IMR-90 (cell line): ENCODE data around the gene PPARGC1A. TPM values are rescaled to one million over a fixed set of nuclear protein-coding genes. Genes with fewer than 3 reads are reported as not detected.

Experiments
- ATAC-seq: fragments of 200-7000 bp; cut with Tn5 transposase; 2 replicates; pipeline ENCODE4 v1.9.1; 2020; ENCODE audit warnings: low read depth, mild to moderate bottlenecking, moderate library complexity
- BruUV-seq: library from RNA; stranded (reverse); fragments of 400-500 nt; replicated peaks from 2 replicates; lab custom pipeline; 2021; lab: Mats Ljungman, UMichigan
- CTCF ChIA-PET: fragments of 300-600 bp; formaldehyde crosslinking; extraction: SDS; loops from one replicate; lab custom pipeline; 2021; ENCODE audit warnings: antibody characterized with exemption; lab: Yijun Ruan, JAX
- POLR2A ChIA-PET: fragments of 300-600 bp; sonication (Branson Sonifier 250); formaldehyde crosslinking; loops from one replicate; lab custom pipeline; 2022; ENCODE audit warnings: antibody characterized with exemption; ENCODE audit not compliant: unreplicated experiment; lab: Charles Lee
- DNase-seq: peaks from one replicate; pipeline ENCODE4 v3.0.0; 2013
- H2AFZ ChIP-seq: replicated peaks from 2 replicates; pipeline ENCODE3; 2013; ENCODE audit warnings: low read length, mild to moderate bottlenecking; ENCODE audit not compliant: poor library complexity
- H2AK5ac ChIP-seq: 2 replicates; pipeline ENCODE4 v1.6.1; 2013; ENCODE audit warnings: low read depth, low read length, inconsistent platforms
- H2AK9ac ChIP-seq: replicated peaks from 2 replicates; pipeline ENCODE3; 2013; ENCODE audit warnings: mild to moderate bottlenecking, low read depth, low read length, moderate library complexity; ENCODE audit not compliant: poor library complexity
- H2BK120ac ChIP-seq: 2 replicates; pipeline ENCODE4 v1.6.1; 2013; ENCODE audit warnings: low read depth, low read length, inconsistent platforms
- H2BK15ac ChIP-seq: 3 replicates; pipeline ENCODE4 v1.6.1; 2013; ENCODE audit warnings: low read depth, low read length, inconsistent platforms
- H2BK20ac ChIP-seq: 2 replicates; pipeline ENCODE4 v1.6.1; 2013; ENCODE audit warnings: low read depth, mild to moderate bottlenecking, inconsistent platforms, low read length, moderate library complexity
- H2BK5ac ChIP-seq: 2 replicates; pipeline ENCODE4 v1.6.1; 2013; ENCODE audit warnings: mild to moderate bottlenecking, low read depth, low read length, inconsistent platforms; ENCODE audit not compliant: poor library complexity, severe bottlenecking
- H3K14ac ChIP-seq: replicated peaks from 2 replicates; pipeline ENCODE4 v1.6.1; 2013; ENCODE audit warnings: low read depth, low read length, inconsistent platforms
- H3K18ac ChIP-seq: 2 replicates; pipeline ENCODE4 v1.6.1; 2013; ENCODE audit warnings: low read depth, low read length, control low read depth
- H3K23ac ChIP-seq: 2 replicates; pipeline ENCODE4 v1.6.1; 2013; ENCODE audit warnings: low read depth, low read length, inconsistent platforms
- H3K27ac ChIP-seq: 2 replicates; pipeline ENCODE4 v1.5.1; 2013; ENCODE audit warnings: mild to moderate bottlenecking, control low read depth, low read length; ENCODE audit not compliant: insufficient read depth
- H3K27me3 ChIP-seq: 2 replicates; pipeline ENCODE4 v1.6.1; 2013; ENCODE audit warnings: low read length; ENCODE audit not compliant: control insufficient read depth, insufficient read depth
- H3K36me3 ChIP-seq: 2 replicates; pipeline ENCODE4 v1.6.1; 2013; ENCODE audit warnings: low read length, mixed read lengths; ENCODE audit not compliant: control insufficient read depth, insufficient read depth
- H3K4ac ChIP-seq: 2 replicates; pipeline ENCODE4 v1.6.1; 2013; ENCODE audit warnings: low read depth, low read length, inconsistent platforms
- H3K4me1 ChIP-seq: 2 replicates; pipeline ENCODE4 v1.6.1; 2013; ENCODE audit warnings: low read length, mixed read lengths; ENCODE audit not compliant: control insufficient read depth, insufficient read depth
- H3K4me2 ChIP-seq: 2 replicates; pipeline ENCODE4 v1.6.1; 2013; ENCODE audit warnings: low read depth, mild to moderate bottlenecking, control low read depth, low read length, moderate library complexity
- H3K4me3 ChIP-seq: 2 replicates; pipeline ENCODE4 v1.5.1; 2013; ENCODE audit warnings: low read depth, mild to moderate bottlenecking, control low read depth, low read length, moderate library complexity; ENCODE audit not compliant: insufficient read depth
- H3K56ac ChIP-seq: 2 replicates; pipeline ENCODE4 v1.6.1; 2013; ENCODE audit warnings: low read length, inconsistent platforms; ENCODE audit not compliant: insufficient read depth; ENCODE audit errors: extremely low read depth
- H3K79me1 ChIP-seq, 2 experiments: 2 replicates each; pipeline ENCODE4 v1.6.1; 2013; ENCODE audit warnings: low read length in 2 of 2, inconsistent platforms in 1 of 2, low read depth in 1 of 2
- H3K9ac ChIP-seq: 2 replicates; pipeline ENCODE4 v1.6.1; 2013; ENCODE audit warnings: low read depth, low read length, control low read depth
- H3K9me1 ChIP-seq: 2 replicates; pipeline ENCODE4 v1.6.1; 2013; ENCODE audit warnings: low read length, inconsistent platforms; ENCODE audit not compliant: insufficient read depth
- H3K9me3 ChIP-seq: 2 replicates; pipeline ENCODE4 v1.6.1; 2013; ENCODE audit warnings: low read length; ENCODE audit not compliant: control insufficient read depth, insufficient read depth
- H4K20me1 ChIP-seq: 2 replicates; pipeline ENCODE4 v1.6.1; 2013; ENCODE audit warnings: low read length, inconsistent platforms; ENCODE audit not compliant: insufficient read depth
- H4K5ac ChIP-seq: 2 replicates; pipeline ENCODE4 v1.6.1; 2013; ENCODE audit warnings: mild to moderate bottlenecking, low read depth, low read length, control low read depth
- H4K8ac ChIP-seq, 2 experiments: 2 replicates each; pipeline ENCODE4 v1.6.1; 2013; ENCODE audit warnings: low read depth in 2 of 2, low read length in 2 of 2, control low read depth in 1 of 2, inconsistent platforms in 1 of 2
- H4K91ac ChIP-seq: 2 replicates; pipeline ENCODE4 v1.6.1; 2013; ENCODE audit warnings: low read depth, low read length, inconsistent platforms; ENCODE audit not compliant: insufficient read depth
- CHD1 ChIP-seq: IDR thresholded peaks from 2 replicates; pipeline ENCODE4 v1.6.1; 2012; ENCODE audit warnings: low read depth, low read length, improper control_type of control experiment
- ELK1 ChIP-seq: fragments of 150-350 bp; IDR thresholded peaks from 2 replicates; pipeline ENCODE4 v1.6.1; 2016; ENCODE audit warnings: low read depth, mild to moderate bottlenecking, low read length, moderate library complexity, borderline replicate concordance
- FOS ChIP-seq: fragments of 150-350 bp; IDR thresholded peaks from 2 replicates; pipeline ENCODE4 v1.6.1; 2016; ENCODE audit warnings: low read depth, low read length
- MAZ ChIP-seq: IDR thresholded peaks from 2 replicates; pipeline ENCODE4 v1.6.1; 2012; ENCODE audit warnings: low read depth, mild to moderate bottlenecking, low read length, improper control_type of control experiment, moderate library complexity, borderline replicate concordance
- RCOR1 ChIP-seq: IDR thresholded peaks from 2 replicates; pipeline ENCODE4 v1.6.1; 2012; ENCODE audit warnings: mild to moderate bottlenecking, low read length, improper control_type of control experiment; ENCODE audit not compliant: insufficient replicate concordance
- RFX5 ChIP-seq: IDR thresholded peaks from 2 replicates; pipeline ENCODE4 v1.8.0; 2012; ENCODE audit warnings: low read depth, mild to moderate bottlenecking, low read length, moderate library complexity
- WGBS, 2 experiments: methylation state at CpG; one replicate each; pipeline versions ENCODE4 v1.1.5 to v1.1.7; 2013; ENCODE audit warnings: missing lambda C conversion rate in 2 of 2; ENCODE audit not compliant: insufficient read length in 1 of 2; ENCODE audit errors: extremely low coverage in 2 of 2; 5-methylcytosine and 5-hydroxymethylcytosine counted together
- dilution Hi-C: fragments of 300-500 bp; cut with HindIII; formaldehyde crosslinking; loops from one replicate; pipeline ENCODE4 v1.14.3; 2018; ENCODE audit warnings: low sequenced_read_pairs; ENCODE audit not compliant: unreplicated experiment
- in situ Hi-C: fragments of 300-500 bp; cut with MboI; formaldehyde crosslinking; loops from 3 replicates; pipeline ENCODE4 v1.14.3; 2019; ENCODE audit warnings: low sequenced_read_pairs, inconsistent platforms, mixed read lengths
- intact Hi-C: fragments of 100-400 bp; cut with micrococcal nuclease; formaldehyde crosslinking; loops from 2 replicates; pipeline ENCODE4 v1.10.0; 2022
- polyA plus RNA-seq, 3 experiments: library from polyadenylated mRNA; depleted of rRNA; stranded (reverse); fragments of >200 nt; gene quantifications; 2 replicates each; pipeline ENCODE4 v1.2.3, GENCODE V29; 2012; ENCODE audit warnings: low replicate concordance in 1 of 3
- total RNA-seq: library from RNA; depleted of rRNA; stranded (reverse); fragments of >200 nt; gene quantifications from 2 replicates; pipeline ENCODE4 v1.2.3, GENCODE V29; 2012

The PPARGC1A gene
- total and polyA plus RNA-seq, 2 of the 4 experiments (the other 2 are of a cell fraction) = under 0.01 to 0.03 TPM

- ChIA-PET CTCF (no interaction called here), POLR2A (no interaction called here)
- Histone ChIP-seq H2AFZ (no peak overlapping the region), H3K9me1 (no peaks in the 10 kb centered on the region), H2BK15ac (no peak overlapping the region), H2AK5ac (no peak overlapping the region), H3K56ac (no peak overlapping the region), H2BK120ac (no peak overlapping the region), H4K8ac (no peak overlapping the region), H3K27ac (peak overlapping the region; percentile 94; the same call in 1 of the 2 replicates), H3K9me3 (no peaks in the 10 kb centered on the region), H3K79me1 (no peaks in the 10 kb centered on the region), H2BK20ac (no peak overlapping the region), H2AK9ac (no peak overlapping the region), H3K9ac (no peak overlapping the region), H3K23ac (no peak overlapping the region), H4K91ac (no peak overlapping the region), H3K14ac (no peak overlapping the region), H3K18ac (peak overlapping the region; percentile 55), H3K4ac (no peak overlapping the region), H3K4me2 (peak overlapping the region; percentile 35; the same call in 1 of the 2 replicates), H4K20me1 (no peaks in the 10 kb centered on the region), H3K36me3 (no peaks in the 10 kb centered on the region), H2BK5ac (no peak overlapping the region), H3K4me3 (no peak overlapping the region), H4K5ac (0 out of 2 replicates have a peak overlapping the region, but pooled peaks have one; percentile 31), H3K27me3 (no peaks in the 10 kb centered on the region), H3K4me1 (peaks cover 7% of the 10 kb centered on the region)
- in situ Hi-C loops = no loop called here
- 75% methylated on average over 2 of the region's 2 CpGs; no CpG with 5 or more reads in 1 of the 2 experiments for WGBS, 2 experiments
- DNase-seq (peak; percentile 59), ATAC-seq (peak; percentile 95)
- dilution Hi-C loops = no loop called here
- no TSS peak for BruUV-seq
- TF ChIP-seq FOS (no peak), CHD1 (no peak), ELK1 (no peak), RCOR1 (no peak), RFX5 (no peak), MAZ (no peak)
- intact Hi-C loops = no loop called here
Measured at GRCh38 chr4:23811161-23811560, 78.7 kb downstream of the PPARGC1A start.
